ENCODE results near the gene MGST3.
"Not testable (repeated sequence)": the region's sequence is repeated elsewhere in the genome, so short reads cannot be mapped to it uniquely, and the experiment has no call there.

The MGST3 gene

DNA sequence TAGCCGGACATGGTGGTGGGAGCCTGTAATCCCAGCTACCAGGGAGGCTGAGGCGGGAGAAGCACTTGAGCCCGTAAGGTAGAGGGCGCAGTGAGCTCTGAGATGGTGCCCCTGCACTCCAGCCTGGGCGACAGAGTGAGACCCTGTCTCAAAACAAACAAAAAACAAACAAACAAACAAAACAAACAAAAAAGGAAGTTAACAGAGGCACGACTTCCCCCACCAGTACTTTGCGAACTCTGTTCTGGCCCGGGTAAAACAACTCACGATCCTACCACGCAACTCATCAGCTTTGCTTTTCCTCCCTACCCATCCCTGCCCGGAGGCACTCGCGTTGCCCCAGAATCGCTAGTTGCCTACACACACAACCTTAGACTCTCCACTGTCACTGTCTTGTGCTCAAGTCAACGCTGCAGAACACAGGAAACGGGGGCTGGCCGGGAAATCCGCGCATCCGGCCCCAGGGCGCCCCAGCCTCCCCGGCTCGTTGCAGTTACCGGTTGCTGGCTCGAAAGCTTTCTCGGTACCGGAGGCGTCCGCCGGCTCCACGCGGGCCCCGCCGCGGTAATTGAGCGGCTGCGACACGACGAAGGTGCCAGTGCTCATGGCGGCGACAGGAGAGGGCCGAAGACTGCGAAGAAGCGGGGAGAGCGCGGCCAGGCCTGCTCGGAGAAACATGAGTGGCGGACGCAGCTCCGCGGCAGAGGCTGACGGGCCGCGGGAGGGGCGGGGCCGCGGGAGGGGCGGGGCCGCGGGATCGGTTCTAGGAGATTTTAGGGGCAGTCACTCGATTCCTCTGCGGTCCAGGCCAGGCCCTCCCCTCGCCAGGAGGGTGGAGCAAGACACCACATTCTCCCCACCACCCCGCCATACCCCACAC, 67.1 kb downstream of the MGST3 start, which contains the start of gene ALDH9A1:
TSS of gene ALDH9A1 (minus strand) at position 682 of the 880 bp plus-strand sequence. CDS start at position 678, 4 bp downstream.
- Histone ChIP-seq H3K9ac (ENCODE audit: low read length) (peak within 1 kb of the TSS; percentile 66), H3K4me3 (ENCODE audit: low read length) (peak within 1 kb of the TSS; percentile 82), H3K27ac (ENCODE audit: low read depth, low read length) (peak within 1 kb of the TSS; percentile 89), H3K4me1 (ENCODE audit: control insufficient read depth, insufficient read depth, low read length) (peaks cover 6% of the 10 kb centered on the region), H3K36me3 (ENCODE audit: control insufficient read depth, insufficient read depth, low read length) (no peaks in the 10 kb centered on the region), H3K27me3 (ENCODE audit: control insufficient read depth, insufficient read depth, low read length) (no peaks in the 10 kb centered on the region)

- Histone ChIP-seq H3K9ac (ENCODE audit: low read length) (peak overlapping the region; percentile 43), H3K4me3 (ENCODE audit: low read length) (peak overlapping the region; percentile 79), H3K27me3 (ENCODE audit: control insufficient read depth, insufficient read depth, low read length) (no peaks in the 10 kb centered on the region), H3K27ac (ENCODE audit: low read depth, low read length) (peak overlapping the region; percentile 89), H3K4me1 (ENCODE audit: control insufficient read depth, insufficient read depth, low read length) (peaks cover 6% of the 10 kb centered on the region), H3K36me3 (ENCODE audit: control insufficient read depth, insufficient read depth, low read length) (no peaks in the 10 kb centered on the region)
These were observed 67.7 kb downstream of the MGST3 start for GRCh38 chr1:165698761-165699052.

GRCh38 chr1:165699577-165699976, 68.5 kb downstream of the MGST3 start:
- no peaks in the 10 kb centered on the region for H3K27me3 ChIP-seq (ENCODE audit: control insufficient read depth, insufficient read depth, low read length)
- no peak overlapping the region for H3K27ac ChIP-seq (ENCODE audit: low read depth, low read length)
- no peaks in the 10 kb centered on the region for H3K36me3 ChIP-seq (ENCODE audit: control insufficient read depth, insufficient read depth, low read length)
- peaks cover 6% of the 10 kb centered on the region for H3K4me1 ChIP-seq (ENCODE audit: control insufficient read depth, insufficient read depth, low read length)
- no peak overlapping the region for H3K9ac ChIP-seq (ENCODE audit: low read length)
- no peak overlapping the region for H3K4me3 ChIP-seq (ENCODE audit: low read length)

DNA sequence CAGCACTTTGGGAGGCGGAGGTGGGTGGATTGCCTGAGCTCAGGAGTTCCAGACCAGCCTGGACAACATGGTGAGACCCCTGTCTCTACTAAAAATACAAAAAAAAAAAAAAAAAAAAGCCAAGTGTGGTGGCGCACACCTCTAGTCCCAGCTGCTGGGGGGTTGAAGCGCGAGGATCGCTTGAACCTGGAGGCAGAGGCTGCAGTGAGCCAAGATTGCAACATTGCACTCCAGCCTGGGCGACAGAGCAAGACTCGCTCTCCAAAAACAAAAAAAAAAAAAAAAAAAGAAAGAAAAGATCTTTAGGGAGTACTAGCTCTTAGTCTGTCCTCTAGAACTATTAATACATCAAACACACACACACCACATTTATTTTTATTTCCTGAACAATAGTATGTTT, 70.9 kb downstream of the MGST3 start:
- H3K4me3 ChIP-seq (ENCODE audit: low read length); H3K36me3 ChIP-seq (ENCODE audit: control insufficient read depth, insufficient read depth, low read length); H3K9ac ChIP-seq (ENCODE audit: low read length); H3K4me1 ChIP-seq (ENCODE audit: control insufficient read depth, insufficient read depth, low read length); H3K27ac ChIP-seq (ENCODE audit: low read depth, low read length); H3K27me3 ChIP-seq (ENCODE audit: control insufficient read depth, insufficient read depth, low read length): not testable (repeated sequence)

- no peak overlapping the region for H3K9ac ChIP-seq (ENCODE audit: low read length)
- H3K27me3 ChIP-seq (ENCODE audit: control insufficient read depth, insufficient read depth, low read length): no peaks in the 10 kb centered on the region
- H3K27ac ChIP-seq (ENCODE audit: low read depth, low read length): no peak overlapping the region
- H3K36me3 ChIP-seq (ENCODE audit: control insufficient read depth, insufficient read depth, low read length): no peaks in the 10 kb centered on the region
- no peaks in the 10 kb centered on the region for H3K4me1 ChIP-seq (ENCODE audit: control insufficient read depth, insufficient read depth, low read length)
- no peak overlapping the region for H3K4me3 ChIP-seq (ENCODE audit: low read length)
These were observed 72.6 kb downstream of the MGST3 start for GRCh38 chr1:165703648-165704047.

All from rectal smooth muscle tissue (tissue), 1 donor.